Ishikawa (cell line): ENCODE results near the gene ANXA6.

Experiments used
- CREB1 ChIP-seq: IDR thresholded peaks from 2 replicates; pipeline ENCODE4 v1.6.1; 2012; ENCODE audit warnings: low read depth
- EGR1 ChIP-seq: IDR thresholded peaks from 2 replicates; pipeline ENCODE4 v1.6.1; 2012
- FOXM1 ChIP-seq: IDR thresholded peaks from 2 replicates; pipeline ENCODE4 v1.6.1; 2012; ENCODE audit warnings: low read depth, borderline replicate concordance
- RAD21 ChIP-seq: IDR thresholded peaks from 2 replicates; pipeline ENCODE4 v1.6.1; 2012; ENCODE audit warnings: low read depth
- TAF1 ChIP-seq: IDR thresholded peaks from 2 replicates; pipeline ENCODE4 v1.6.1; 2012; ENCODE audit warnings: low read depth, mild to moderate bottlenecking
- TCF12 ChIP-seq: IDR thresholded peaks from 2 replicates; pipeline ENCODE4 v1.6.1; 2012; ENCODE audit warnings: low read depth
- TF ChIP-seq, protein P1 (sequence below): IDR thresholded peaks from 2 replicates; pipeline ENCODE4 v1.6.1; 2012
- TF ChIP-seq, protein P2 (sequence below): IDR thresholded peaks from 2 replicates; pipeline ENCODE4 v1.6.1; 2012
- TF ChIP-seq, protein P3 (sequence below): IDR thresholded peaks from 2 replicates; pipeline ENCODE4 v1.6.1; 2012; ENCODE audit warnings: low read depth, mild to moderate bottlenecking

GRCh38 chr5:151202381-151203139 is 45.0 kb upstream of the ANXA6 start:
- no peak for TF ChIP-seq TCF12
- TF ChIP-seq, protein P1, sequence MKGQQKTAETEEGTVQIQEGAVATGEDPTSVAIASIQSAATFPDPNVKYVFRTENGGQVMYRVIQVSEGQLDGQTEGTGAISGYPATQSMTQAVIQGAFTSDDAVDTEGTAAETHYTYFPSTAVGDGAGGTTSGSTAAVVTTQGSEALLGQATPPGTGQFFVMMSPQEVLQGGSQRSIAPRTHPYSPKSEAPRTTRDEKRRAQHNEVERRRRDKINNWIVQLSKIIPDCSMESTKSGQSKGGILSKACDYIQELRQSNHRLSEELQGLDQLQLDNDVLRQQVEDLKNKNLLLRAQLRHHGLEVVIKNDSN = no peak
- TF ChIP-seq, protein P2, sequence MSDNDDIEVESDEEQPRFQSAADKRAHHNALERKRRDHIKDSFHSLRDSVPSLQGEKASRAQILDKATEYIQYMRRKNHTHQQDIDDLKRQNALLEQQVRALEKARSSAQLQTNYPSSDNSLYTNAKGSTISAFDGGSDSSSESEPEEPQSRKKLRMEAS = no peak
- TF ChIP-seq RAD21 = no peak
- TF ChIP-seq, protein P3, sequence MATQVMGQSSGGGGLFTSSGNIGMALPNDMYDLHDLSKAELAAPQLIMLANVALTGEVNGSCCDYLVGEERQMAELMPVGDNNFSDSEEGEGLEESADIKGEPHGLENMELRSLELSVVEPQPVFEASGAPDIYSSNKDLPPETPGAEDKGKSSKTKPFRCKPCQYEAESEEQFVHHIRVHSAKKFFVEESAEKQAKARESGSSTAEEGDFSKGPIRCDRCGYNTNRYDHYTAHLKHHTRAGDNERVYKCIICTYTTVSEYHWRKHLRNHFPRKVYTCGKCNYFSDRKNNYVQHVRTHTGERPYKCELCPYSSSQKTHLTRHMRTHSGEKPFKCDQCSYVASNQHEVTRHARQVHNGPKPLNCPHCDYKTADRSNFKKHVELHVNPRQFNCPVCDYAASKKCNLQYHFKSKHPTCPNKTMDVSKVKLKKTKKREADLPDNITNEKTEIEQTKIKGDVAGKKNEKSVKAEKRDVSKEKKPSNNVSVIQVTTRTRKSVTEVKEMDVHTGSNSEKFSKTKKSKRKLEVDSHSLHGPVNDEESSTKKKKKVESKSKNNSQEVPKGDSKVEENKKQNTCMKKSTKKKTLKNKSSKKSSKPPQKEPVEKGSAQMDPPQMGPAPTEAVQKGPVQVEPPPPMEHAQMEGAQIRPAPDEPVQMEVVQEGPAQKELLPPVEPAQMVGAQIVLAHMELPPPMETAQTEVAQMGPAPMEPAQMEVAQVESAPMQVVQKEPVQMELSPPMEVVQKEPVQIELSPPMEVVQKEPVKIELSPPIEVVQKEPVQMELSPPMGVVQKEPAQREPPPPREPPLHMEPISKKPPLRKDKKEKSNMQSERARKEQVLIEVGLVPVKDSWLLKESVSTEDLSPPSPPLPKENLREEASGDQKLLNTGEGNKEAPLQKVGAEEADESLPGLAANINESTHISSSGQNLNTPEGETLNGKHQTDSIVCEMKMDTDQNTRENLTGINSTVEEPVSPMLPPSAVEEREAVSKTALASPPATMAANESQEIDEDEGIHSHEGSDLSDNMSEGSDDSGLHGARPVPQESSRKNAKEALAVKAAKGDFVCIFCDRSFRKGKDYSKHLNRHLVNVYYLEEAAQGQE = no peak
- TF ChIP-seq CREB1 = no peak
- TF ChIP-seq TAF1 = no peak
- TF ChIP-seq EGR1 = no peak
- TF ChIP-seq FOXM1 = no peak
